Articular chondrocyte of knee joint (primary cell): Measurements from ENCODE around the gene NTRK3. TPM values are rescaled to one million over a fixed set of nuclear protein-coding genes. Genes with fewer than 3 reads are reported as not detected.

Source experiments
- small RNA-seq: library from RNA; depleted of rRNA; stranded (forward); fragments of <200 nt; gene quantifications from one replicate; pipeline ENCODE3, GENCODE V24; 2012
- total RNA-seq: library from RNA; depleted of rRNA; stranded (reverse); fragments of >200 nt; gene quantifications from 2 replicates; pipeline ENCODE4 v1.2.3, GENCODE V29; 2012

Gene NTRK3
- total RNA-seq = 0.11 and 0.13 TPM in 2 replicates

DNA sequence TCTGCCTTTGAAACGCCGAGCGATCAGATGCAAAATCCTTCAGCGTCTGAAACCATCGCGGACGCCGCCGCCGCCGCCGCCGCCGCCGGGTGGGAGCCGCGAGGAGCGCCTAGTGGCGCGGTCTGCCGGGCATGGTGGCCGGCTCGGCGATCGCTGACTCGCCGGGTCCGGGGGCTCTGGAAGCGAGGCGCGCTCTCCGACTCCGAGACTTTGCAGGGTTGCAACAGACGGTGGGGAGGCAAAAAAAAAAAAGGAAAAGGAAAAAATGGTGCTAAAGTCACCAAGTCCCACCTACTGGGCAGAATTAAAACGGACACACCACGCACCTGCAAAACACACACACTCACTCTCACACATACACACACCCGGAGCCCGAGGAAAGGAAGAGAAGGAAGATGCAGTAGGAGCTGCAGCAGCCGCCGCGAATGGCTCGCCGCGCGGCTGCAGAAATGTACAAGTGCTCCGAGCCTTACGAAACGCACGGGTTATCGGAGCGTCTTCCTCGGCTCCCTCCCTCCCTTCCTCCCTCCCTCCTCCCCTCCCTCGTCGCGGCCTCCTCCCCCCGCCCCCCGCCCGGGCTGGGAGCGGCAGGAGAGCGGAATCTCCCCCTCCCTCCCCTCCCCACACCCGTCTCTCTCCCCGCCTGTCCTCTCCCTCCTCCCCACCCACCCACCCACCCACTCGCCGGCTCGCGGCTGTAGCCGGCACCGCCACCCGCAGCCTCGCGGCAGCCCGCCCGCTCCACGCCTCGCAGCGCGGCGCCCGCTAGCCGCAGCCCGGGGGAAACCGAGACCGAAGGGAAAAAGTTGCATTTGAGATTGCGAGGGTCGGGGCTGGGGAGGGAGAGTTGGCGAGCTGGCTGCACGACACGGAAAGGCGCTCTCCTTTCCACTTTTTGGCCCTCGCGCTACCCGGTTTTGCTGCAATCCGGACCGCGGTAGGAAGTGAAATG lies at the start of gene NTRK3:
Gene NTRK3 (minus strand): TSS at position 461 of the 952 bp plus-strand sequence. CDS start 586 bp downstream, outside the sequence.

Small RNAs within 50 kb of the gene (small RNA-seq; reads per million reads assigned to genes)
- not detected for gene MED28P6

Other genes starting within 250 kb of the NTRK3 start
- 12.0 and 14.1 TPM in 2 replicates for gene MRPL46, start 210.6 kb upstream of the NTRK3 start, total RNA-seq
- 23.0 and 26.3 TPM in 2 replicates for gene MRPS11, start 211.0 kb upstream of the NTRK3 start, total RNA-seq